Hepatocyte (in vitro differentiated cells): Measurements from ENCODE around the gene CFAP69.

Experiments used
- CTCF ChIP-seq: fragments of 200-600 bp; sonication (generic); IDR thresholded peaks from 2 replicates; pipeline ENCODE4 v1.5.1; 2016; ENCODE audit warnings: antibody characterized with exemption, mild to moderate bottlenecking; ENCODE audit not compliant: poor library complexity
- EZH2 ChIP-seq: fragments of 200-600 bp; sonication (generic); IDR thresholded peaks from 2 replicates; pipeline ENCODE4 v1.6.1; 2016; ENCODE audit warnings: antibody characterized with exemption, mild to moderate bottlenecking, borderline replicate concordance

DNA sequence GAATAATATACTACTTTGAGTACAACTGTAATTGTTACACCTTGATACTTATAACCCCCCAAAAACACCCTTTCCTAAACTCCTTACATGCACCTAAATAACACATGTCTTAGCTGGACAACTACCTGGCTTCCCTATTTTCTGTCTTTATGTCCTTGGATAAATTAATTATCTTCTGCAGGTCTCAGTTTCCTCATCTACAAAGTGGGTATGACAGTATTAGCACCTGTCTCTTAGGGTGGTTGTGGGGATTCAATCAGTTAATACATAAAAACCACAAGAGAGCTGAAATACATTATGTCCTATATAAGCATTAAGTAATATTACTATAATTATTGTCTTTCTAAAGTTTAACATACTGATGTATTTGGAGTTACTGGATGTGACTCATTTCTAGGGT, 22.6 kb upstream of the CFAP69 start:
- TF ChIP-seq CTCF: no peak
- no peak for TF ChIP-seq EZH2
